Left hindlimb (tissue), 1 donor: ENCODE data around the gene ARHGEF26.
"Not testable (repeated sequence)": the region's sequence is repeated elsewhere in the genome, so short reads cannot be mapped to it uniquely, and the experiment has no call there.

Source experiments
- DNase-seq: peaks from one replicate; pipeline ENCODE4 v3.0.0-alpha.2; 2018

The ARHGEF26 gene, protein sequence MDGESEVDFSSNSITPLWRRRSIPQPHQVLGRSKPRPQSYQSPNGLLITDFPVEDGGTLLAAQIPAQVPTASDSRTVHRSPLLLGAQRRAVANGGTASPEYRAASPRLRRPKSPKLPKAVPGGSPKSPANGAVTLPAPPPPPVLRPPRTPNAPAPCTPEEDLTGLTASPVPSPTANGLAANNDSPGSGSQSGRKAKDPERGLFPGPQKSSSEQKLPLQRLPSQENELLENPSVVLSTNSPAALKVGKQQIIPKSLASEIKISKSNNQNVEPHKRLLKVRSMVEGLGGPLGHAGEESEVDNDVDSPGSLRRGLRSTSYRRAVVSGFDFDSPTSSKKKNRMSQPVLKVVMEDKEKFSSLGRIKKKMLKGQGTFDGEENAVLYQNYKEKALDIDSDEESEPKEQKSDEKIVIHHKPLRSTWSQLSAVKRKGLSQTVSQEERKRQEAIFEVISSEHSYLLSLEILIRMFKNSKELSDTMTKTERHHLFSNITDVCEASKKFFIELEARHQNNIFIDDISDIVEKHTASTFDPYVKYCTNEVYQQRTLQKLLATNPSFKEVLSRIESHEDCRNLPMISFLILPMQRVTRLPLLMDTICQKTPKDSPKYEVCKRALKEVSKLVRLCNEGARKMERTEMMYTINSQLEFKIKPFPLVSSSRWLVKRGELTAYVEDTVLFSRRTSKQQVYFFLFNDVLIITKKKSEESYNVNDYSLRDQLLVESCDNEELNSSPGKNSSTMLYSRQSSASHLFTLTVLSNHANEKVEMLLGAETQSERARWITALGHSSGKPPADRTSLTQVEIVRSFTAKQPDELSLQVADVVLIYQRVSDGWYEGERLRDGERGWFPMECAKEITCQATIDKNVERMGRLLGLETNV

DNA sequence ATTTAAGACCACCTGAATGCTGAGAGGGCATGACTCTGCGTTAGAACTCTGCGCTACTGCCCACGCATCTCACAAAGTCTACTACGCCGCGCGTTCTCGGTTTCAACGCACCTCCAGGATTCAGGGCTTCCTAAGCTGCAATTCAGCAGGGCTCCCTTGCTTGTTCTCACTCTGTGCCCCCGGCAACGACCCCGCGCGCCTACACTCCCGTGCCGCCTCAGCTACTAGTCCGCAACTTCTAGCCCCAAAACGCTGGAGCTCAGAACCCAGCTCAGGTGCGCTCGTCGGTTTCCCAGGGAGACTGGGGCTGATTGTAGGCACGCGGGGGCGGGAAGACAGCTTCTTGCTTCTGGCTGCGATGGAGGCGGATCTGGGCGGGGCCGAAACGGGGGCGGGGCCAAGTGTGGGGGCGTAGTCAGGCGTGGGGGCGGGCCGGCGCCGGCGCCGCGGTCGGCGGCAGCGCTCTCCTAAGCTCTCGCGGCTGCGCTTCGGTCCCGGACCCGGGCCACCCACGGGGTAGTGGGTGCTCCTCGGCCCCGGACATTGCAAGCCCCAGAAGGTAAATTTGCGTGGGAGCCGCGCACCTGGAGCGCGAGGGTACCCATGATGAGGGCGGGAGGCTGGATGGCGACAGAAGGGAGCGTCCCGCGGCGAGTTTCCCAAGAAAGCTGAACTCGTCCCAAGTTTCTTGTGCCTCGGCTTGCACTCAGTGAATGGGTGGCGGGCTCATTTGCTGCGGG, at the start of gene ARHGEF26:
Gene ARHGEF26, plus strand, starts transcription at position 430 of the 740 bp plus-strand sequence. CDS start 603 bp downstream, outside the sequence.
- peak; percentile 93 for DNase-seq

DNA sequence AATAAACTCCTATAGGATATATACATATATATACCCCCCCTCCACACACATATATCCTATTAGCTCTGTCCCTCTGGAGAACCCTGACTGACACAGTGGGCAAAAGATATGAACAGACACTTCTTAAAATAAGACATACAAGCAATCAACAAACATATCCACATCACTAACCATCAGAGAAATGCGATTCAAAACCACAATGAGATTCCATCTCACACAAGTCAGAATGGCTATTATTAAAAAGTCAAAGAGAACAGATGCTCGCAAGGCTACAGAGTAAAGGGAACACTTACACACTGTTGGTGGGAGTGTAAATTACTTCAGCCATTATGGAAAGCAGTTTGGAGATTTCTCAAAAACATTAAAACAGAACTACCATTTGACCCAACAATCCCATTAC, 46.2 kb upstream of the ARHGEF26 start:
- no peak for DNase-seq

DNA sequence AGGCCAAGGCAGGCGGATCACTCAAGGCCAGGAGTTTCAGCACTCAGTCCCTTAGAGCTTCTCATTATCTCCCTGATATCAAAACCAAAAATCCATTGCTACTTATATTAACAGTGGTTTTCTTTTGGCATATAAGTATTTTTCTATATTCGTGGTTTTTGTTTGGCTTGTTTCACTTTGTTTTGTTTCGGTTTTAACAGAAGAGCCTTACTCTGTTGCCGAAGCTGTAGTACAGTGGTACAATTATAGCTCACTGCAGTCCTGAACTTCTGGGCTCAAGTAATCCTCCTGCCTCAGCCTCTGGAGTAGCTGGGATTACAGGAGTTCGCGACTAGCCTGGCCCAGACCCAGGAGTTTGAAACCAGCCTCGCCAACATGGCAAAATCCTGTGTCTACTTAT, 42.5 kb upstream of the ARHGEF26 start:
- no peak for DNase-seq

DNA sequence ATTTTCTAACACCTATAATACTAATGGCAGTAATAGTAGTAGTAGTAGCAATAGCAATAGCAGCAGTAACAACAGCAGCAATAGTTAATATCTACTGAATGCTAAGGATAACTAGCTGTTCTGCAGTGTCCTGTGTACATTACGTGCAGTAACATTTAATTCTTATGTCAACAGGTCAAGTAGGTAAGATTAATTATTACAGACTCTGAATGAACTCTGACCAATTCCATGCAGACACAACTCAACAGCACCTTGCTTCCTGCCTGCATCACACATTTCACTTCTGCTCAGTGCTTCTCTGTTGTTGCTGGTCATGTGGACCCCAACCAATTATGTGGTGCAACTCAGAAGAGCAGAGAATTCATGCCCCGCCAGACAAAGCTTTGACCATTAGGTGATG, 39.9 kb upstream of the ARHGEF26 start:
- DNase-seq, result no peak

DNA sequence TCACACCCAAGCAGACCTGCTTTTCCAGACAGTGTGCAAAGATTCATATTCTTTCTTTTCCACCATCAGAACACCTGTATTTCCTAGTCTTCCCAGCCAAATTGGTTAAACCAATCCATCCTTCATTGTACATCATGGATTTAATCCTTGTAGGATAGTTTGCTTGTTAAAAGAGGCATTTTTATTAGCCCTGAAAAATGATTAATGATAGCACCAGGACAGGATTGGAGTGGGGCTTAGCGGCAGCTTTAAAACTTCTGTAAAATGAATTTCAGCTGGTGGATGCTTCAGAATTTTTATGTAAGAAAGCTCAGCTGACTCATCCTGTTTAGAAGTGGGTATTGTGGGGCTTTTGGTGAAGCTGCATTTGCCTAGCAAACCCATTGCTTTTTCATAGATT, 36.1 kb upstream of the ARHGEF26 start:
- no peak for DNase-seq

DNA sequence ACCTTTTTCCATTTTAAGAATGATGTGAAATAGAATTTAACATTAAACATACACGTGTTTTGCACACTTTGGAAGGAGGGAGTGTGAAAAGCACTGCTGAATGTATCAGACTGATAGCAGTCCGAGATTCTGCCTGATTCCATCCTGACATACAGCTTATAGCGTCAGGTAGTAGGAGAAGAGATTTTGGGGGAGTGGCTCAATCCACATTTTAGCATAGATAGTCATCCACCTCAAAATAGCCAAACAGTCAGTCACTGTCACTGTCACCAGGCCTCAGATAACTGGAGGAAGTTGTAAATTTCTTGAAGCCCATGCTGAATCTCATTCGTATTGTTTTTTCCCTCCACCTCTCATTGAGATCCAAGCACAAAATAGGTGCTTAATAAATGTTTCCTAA, 35.4 kb upstream of the ARHGEF26 start:
- no peak for DNase-seq

DNA sequence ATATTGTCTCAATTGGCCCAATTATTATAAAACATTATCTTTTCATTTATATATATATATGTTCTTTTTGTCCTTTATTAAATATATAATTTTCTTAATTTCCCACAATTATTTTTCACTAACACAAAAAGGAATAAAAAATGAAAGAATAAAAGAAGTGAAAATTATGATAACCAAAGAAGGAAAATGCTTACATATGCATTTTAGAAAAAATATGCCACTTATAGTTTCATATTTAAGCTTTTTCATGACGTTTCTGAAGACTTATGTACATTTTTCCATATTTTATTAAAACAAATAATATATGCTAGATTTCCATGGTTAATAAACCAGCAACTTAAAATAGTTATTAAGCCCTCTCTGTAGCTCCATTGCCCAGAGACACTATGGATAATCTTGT, 34.9 kb upstream of the ARHGEF26 start:
- no peak for DNase-seq

DNA sequence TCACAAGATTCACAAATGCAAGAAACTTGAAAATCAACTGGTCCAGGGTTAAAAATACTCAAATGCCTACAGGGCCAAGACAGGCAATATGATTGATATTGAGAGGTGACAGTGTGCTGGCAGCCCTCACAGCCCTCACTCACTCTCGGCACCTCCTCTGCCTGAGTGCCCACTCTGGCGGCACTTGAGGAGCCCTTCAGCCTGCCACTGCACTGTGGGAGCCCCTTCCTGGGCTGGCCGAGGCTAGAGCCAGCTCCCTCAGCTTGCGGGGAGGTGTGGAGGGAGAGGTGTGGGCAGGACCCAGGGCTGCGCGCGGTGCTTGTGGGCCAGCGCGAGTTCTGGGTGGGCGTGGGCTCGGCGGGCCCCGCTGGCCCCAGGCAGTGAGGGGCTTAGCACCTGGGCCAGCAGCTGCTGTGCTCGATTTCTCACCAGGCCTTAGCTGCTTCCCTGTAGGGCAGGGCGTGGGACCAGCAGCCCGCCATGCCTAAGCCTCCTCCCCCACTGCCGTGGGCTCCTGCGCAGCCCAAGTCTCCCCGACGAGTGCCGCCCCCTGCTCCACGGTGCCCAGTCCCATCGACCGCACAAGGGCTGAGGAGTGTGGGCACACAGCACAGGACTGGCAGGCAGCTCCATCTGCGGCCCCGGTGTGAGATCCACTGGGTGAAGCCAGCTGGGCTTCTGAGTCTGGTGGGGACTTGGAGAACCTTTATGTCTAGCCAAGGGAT, 33.3 kb upstream of the ARHGEF26 start:
- not testable (repeated sequence) for DNase-seq

DNA sequence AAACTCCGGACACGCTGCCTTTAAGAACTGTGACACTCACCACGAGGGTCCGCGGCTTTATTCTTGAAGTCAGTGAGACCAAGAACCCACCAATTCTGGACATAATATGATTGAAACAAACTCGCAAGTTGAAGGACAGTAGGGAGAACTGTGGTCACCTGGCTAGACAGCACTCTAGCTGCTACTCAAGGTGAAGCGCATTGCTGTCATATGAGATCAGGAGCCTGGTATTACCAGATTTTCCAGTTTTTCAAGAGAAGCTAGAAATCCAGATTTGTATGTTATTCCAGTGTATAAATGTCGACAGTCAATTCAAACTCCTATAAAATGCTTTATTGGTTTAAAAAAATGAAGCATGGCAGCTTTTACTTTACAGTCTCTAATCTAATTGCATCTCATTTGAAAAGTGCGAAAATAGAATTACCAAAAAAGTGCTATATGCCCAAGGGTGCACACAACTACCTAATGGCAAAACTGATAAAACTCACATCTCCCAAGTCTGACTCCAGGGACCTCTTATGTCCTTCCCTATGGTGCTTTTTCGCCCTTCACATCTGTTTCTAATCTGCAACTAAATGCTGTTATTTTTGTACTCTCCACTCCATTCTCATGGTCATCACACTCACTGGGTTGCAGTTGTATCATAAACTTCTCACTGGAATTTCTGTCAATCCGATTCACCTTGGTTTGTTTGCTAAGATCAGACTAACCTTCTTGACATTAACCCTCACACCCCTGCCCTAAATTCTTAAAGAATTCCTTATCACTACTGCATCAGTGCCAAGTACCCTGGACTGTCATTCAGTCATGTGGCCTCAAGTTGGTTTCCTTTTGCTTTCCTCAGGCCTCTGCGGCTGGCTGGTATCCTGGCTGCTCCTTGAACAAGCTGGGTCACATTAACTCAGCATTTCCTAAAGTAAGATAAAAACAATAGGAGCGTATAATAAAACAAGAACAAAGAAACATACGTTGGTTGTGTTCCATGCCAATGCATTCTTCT, 31.5 kb upstream of the ARHGEF26 start:
- no peak for DNase-seq

DNA sequence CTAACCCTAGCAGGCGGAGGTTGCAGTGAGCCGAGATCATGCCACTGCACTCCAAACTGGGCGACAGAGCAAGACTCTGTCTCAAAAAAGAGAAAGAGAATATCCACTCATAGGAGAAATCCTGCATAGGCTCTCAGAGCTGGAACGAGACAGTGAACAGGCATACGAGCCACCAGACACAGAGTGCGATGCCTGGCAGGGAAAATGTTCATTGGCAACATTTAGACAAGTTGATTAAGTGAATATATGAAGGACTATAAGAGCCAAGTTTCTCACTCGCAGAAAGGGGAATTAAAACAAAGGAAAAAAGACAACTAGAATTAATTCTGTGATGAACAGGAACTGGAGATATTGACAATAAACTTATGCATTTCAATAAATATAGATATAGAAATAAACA, 27.1 kb upstream of the ARHGEF26 start:
- DNase-seq, result no peak

DNA sequence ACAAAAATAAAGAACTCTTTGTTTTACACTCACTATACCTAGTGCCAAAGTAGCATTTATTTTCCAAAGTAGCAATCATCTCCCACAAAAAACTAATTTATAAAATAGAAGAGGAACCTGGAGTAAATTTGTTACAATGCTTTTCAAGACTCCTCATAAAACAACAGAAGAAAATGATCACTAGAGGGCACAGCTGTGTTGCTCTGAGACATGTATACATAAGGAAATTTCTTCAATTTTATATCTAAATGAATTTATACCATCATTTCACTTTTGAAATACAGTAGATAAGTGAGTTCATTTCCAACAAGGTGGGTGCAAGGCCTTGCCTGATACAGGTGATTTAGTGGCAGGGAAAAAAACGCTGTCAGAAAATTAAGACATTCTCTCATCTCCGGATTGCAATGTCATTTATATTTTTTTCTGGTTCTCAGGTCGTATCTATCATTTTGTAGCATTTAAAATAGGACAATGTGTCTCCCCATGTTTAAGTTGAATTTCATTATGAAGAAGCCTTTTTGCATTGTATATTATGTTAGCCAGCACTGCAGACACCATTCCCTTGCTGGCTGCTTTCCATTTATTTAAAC, 25.3 kb upstream of the ARHGEF26 start:
- DNase-seq, result no peak

DNA sequence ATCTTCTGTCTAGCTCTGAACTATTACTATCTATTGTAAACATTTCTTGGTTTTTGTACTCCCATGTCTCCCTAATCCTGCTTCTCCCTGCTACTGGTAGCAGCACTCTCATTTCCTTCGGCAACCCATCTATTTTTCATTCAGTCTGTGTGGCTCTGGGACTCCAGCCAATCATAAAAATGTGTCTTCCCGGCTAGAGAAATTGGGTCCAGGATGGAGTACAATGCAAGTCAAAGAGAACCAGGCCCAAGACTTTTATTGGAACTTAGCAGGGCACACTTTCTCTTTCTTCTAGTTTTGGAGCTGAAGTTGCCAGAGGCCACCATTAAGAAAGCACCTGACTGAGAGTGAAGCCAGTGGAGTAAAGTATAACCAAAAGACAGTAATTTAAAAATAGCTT, 22.8 kb upstream of the ARHGEF26 start:
- DNase-seq, result no peak

DNA sequence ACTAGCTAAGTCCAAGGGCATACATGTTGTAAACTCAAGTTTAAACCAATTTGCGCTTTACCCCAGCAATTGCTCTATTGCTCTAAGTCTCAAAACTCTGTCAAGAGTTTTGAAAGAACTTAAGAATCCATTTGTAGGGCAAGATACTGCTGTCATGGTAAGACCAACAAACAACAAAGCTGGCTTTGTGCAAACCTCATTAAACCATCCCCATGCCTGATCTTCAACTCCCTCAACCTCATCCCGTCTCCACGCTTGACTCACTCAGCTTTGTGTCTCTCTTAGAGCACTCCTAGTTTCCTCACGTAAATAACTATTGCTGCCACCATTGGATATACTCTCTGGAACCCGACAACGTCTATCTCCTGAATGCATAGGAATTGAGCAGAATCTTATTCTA, 20.6 kb upstream of the ARHGEF26 start:
- DNase-seq, result no peak

DNA sequence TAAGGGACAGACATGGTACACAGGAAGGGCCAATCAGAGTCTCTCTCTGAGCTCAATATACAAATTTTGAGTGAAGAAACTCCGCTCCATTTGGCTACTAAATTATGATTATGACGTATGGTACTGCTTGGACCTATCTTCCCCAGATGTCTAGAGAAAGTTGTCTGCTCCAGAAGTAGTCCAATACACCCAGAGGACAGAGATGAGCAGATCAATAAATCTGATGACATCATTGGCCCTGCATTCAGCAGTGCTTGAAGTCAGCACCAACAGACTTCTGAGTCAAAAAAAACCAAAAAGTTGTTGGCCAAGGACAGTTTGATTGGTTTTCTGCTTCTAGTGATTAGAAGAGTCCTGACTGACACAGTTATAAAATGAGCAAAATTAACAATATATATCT, 19.9 kb upstream of the ARHGEF26 start:
- DNase-seq, result no peak

DNA sequence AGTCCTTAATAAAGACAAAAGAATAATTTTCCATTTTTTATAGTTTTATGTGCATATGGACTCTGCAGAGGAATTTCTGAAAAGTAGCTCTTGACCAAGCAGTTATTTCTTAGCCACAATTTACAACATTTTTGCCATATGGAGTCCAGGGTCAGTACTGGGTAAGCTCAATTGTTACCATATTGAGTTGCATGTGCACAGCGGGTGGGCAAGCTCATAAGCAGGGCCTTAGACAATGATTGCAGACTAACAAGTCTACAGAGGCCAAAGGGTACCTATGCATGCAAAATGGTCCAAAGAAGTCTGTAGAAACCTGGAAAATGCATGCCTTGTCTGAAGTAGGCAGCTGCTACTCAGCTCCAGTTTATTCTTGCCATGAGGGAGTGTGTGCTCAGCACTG, 19.0 kb upstream of the ARHGEF26 start:
- no peak for DNase-seq

DNA sequence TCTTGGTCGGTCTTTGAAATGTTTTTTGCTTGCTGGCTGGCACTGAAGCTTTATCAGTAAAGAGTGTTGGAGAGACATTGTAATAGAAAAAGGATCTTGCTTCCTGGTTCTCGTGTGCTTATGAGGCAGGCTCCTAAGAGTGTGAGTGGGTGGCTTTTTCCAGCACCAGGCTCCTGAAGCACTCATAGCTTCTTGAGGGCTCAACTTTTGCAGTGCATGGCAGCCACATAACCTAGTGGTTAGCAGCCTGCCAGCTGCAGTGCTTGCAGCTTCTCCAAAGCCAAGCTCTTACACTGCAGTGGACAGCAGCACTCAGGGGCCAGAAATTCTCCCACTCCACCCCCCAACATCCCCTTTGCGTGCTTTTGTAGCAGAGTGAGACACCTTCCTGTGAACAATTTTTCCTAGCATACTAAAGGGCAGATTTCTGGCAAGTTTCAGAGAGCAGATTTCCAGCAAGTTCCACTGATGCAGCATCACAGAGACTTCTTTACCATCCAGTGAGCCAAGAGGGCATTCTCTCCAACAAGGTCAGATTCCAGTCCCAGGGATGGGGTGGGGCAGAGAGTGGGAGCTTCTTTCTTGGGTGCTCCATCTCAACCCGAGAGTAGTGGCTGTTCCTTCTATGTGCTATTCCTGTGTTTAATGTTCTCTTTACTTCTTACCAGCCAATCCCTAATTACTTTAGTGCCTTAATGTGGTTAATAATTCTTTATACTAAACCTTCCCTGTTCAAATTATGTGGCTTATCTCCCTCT, 15.8 kb upstream of the ARHGEF26 start:
- no peak for DNase-seq

DNA sequence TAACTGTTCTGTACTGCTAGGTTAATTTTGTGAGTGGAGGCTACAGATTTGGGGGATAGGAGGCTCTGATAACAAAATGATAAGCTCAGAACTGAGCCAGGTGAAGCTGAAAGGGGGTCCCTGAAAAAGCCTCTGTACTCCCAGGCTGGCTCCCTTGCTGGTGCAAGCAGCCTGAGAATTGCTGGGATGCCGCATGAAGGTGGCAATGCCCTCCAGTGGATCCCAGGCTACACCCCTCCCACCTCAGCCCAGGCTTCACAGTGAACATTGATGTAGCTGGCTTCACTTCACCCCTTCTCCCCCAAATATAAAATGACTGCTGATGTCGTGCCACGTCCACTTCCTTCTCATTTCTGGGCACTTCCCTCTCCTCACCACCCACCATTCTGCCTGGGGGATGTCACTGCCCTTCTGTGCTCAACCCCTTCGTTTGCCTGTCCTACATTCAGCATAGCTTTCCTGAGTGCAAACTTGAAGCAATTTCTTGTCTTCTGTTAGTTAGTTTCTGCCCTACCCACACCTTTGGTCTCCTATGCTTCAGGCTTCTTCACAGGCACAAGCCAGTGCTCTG, 9.7 kb upstream of the ARHGEF26 start:
- no peak for DNase-seq

DNA sequence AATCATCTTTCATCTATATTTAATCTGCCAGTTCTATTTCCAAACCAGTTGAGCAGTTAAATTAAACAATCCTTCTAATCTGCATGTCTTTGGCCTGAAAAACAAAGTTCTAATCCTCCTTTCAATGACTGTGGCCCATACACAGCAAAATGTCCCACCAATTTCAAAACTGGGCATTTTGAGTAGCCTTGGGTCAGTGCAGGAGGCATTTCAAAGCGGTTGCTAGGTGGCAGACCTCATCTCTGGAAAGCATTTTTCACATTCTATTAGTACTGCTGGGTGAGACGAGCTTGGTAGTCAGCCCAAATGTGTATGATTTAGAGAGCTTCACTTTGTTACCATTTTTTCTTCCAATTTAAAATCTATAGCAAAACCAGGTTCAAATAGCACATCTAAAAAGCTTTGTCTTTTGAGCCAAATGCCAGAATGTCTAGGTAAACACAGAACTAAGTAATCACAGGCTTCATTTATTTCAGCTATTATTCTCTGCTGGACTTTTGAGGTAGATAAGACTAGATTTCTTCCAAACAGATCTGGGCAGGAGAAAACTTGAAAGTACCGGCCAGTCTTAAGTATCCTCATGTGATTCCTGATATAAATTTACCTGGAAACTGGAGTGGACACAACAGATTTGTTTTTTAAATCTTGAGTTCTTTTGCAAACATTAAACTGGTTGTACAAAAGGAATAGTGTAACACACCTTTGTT, 8.9 kb upstream of the ARHGEF26 start:
- DNase-seq, result no peak

DNA sequence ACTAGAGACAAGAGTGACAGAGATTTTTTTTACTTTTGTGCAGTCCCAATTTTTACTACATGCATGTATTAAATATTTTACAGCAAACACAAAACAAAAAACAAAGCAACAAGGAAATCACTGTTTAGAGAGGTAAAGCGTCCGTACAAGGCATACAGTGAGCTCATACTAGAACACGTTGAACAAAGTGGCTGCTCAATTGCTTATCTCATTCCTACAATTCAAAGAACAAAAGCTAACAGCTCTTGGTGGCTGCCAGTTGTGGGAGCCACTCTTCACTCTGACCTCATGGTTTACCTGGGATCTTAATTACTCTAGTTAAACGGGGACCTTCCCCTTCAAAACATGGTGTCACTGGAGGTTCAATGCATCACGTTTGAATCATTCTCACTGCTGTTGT, 7.6 kb upstream of the ARHGEF26 start:
- no peak for DNase-seq
